GM12801 (cell line): ENCODE results near the gene TBCK.

Source experiments
- TF ChIP-seq, protein P1 (sequence below): IDR thresholded peaks from one replicate; pipeline ENCODE4 v1.5.1; 2011; ENCODE audit warnings: control low read depth; ENCODE audit not compliant: insufficient read length; ENCODE audit errors: extremely low read depth

Gene TBCK

DNA sequence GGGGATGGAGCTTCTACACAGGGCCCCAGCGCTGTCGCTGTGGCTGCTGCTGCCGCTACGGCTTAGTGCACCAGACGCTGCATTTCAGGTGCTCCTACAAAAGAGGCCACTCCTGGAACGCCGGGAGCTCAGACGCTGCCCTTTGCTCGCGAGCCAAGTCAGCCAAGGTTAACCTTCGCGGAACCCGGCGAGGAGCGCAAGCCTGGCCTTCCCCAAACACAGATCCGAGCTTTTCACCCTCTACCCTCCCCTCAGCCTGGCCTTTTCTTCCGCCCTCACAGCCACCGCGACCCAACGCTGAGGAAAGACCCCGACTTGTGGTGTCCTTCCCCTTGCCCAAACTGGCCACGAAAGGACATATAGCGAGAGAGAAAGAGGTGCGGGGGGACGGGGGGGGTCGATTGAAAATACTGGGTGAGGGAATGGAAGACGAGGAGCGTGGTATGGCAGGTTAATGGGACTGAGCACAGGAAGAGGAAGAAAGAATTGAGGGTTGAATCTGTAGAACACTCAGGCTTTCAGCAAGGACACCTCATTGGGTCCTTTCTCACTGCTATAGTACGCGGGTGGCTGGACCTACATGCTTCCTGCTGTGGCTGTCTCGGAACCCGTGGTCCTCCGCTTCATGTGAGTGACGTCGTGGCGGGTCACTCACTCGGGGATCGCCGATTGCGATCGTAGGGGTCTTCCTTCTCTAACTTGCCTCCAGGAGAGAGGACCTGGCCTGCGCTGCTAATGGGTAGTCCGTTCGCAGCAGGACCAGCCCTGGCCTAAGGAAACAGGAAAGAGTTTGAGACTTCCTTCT lies at the start of gene TBCK, which contains the start of gene AIMP1:
Gene TBCK, minus strand, starts transcription at position 242 of the 805 bp plus-strand sequence. CDS start 7,249 bp downstream, outside the sequence.
Gene AIMP1, plus strand, starts transcription at position 583 of the 805 bp plus-strand sequence. CDS start 8,460 bp downstream, outside the sequence.
- TF ChIP-seq, protein P1, sequence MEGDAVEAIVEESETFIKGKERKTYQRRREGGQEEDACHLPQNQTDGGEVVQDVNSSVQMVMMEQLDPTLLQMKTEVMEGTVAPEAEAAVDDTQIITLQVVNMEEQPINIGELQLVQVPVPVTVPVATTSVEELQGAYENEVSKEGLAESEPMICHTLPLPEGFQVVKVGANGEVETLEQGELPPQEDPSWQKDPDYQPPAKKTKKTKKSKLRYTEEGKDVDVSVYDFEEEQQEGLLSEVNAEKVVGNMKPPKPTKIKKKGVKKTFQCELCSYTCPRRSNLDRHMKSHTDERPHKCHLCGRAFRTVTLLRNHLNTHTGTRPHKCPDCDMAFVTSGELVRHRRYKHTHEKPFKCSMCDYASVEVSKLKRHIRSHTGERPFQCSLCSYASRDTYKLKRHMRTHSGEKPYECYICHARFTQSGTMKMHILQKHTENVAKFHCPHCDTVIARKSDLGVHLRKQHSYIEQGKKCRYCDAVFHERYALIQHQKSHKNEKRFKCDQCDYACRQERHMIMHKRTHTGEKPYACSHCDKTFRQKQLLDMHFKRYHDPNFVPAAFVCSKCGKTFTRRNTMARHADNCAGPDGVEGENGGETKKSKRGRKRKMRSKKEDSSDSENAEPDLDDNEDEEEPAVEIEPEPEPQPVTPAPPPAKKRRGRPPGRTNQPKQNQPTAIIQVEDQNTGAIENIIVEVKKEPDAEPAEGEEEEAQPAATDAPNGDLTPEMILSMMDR = no peak

DNA sequence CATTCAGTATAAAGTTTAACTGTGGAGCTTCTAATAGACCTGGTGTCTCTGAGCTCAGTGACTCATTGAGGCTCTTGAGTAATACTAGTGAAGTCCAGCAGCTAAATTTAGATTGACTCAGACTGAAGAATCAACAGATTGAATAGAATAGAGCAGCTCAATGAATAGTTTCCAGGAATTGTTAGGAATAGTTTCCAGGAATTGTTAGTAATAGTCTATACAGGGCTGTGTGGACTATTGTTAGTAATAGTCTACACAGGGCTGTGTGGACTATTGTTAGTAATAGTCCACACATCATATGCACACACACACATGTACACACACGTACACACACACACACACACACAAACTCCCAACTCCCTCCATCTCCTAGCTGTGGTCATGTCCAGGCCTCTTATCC lies 49.6 kb upstream of the TBCK start:
- TF ChIP-seq, protein P1 = no peak

DNA sequence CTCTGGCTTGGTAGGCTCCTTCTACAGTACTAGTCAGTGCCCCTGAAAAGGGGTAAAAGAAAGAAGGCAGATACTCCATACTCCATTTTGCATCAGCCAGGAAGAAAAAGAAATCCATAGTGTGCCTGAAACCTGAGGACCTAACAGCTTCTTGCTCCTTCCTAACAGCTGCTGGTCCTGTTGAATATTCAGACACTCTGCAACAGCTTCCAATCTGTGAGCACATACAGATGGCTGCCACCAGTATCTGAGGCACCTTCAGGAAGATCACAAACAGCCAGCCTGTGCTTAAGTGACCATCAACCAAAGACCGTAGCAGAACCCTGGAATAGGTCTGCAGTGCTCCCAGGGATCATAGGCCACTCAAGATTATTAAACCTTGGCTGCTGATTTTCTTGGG lies 48.3 kb upstream of the TBCK start:
- TF ChIP-seq, protein P1 = no peak

DNA sequence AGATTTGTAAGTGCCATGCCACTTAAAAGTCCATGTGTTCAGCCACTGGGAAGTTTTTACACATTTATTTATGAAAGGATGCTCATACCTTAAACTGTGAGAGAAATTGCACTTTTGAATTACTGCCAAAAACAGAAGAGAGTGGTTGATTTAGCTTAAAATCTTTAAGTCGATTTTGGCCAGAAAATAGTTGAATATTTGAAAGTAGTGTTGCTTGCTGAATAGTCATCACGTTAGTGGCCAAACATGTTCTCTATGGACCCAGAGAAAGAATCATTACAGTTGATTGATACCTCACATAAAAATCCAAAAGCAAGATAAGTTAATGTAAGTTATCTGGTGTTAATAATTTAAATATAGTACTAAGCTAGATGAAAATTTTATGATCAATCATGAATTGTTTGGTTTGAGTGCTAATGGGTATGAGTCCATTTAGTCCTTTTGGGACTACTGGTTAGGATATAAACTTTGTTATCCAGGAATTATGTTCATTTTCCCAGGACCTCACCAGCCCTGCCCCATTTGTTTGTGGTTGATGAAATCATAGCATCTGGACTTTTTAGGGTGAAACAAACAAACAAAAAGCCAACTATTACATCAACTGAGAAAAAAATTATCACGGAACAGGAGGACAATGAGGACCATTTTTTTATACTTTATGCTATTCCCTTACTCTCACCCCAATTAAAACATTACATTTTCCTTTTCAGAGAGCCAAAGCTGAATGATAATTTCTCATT lies 46.2 kb upstream of the TBCK start:
- TF ChIP-seq, protein P1 = no peak

DNA sequence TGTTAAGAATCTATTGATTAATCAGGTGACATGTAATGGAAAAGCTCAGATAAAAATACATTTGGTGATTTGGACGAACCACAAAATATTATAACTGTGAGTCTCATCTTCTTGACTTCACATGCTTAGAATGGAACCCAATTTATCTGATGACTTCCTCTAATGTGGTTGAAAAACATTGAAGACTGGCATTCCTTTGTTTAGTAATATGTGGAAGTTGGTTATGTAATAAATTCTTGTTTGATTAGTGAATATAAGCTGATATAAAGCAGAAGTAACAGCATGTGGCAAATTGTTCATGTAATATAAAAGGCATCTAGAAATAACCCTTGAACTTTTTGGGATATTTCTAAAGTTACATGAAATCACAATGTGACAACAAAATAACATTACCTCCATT lies 42.9 kb upstream of the TBCK start:
- TF ChIP-seq, protein P1 = no peak

DNA sequence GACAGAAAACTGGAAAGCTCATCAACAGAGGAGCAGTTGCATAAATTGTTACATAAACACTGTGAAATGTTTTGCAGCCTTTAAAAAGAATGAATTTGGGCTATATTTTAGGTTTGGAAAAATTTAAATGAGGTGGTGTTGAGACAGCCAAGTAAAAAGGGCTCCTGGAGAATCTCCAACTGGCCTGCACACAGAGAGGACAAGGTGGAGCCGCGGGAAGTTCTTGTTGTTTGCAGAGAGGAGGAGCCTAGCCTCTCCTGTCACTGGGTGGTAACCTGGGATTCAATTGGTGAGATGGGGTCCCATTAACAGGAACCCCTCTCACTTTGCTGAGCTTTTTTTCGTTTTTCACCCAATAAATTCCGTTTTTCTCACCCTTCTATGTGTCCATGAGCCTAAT lies 39.2 kb upstream of the TBCK start:
- TF ChIP-seq, protein P1 = no peak

DNA sequence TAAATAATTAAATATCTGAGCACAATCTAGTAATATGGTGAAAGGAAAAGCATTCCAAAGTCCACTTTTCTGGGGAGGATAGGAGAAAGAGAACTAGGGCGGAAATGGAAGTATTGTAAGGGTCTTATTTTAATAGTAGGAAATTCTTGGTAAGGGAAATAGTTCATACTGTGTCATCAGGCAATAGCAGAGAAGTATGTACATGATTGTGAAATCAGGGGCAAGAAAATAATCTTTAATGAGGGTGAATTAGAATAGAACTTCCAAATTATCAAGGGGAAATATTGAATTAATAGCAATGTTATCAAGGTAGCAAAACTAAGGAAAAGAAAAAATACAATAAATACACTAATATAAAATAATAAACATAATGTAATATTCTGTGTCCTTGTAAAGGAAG lies 37.8 kb upstream of the TBCK start:
- TF ChIP-seq, protein P1 = no peak
